ENCODE results near the gene KIF14.
"Not testable (repeated sequence)": the region's sequence is repeated elsewhere in the genome, so short reads cannot be mapped to it uniquely, and the experiment has no call there.

DNA sequence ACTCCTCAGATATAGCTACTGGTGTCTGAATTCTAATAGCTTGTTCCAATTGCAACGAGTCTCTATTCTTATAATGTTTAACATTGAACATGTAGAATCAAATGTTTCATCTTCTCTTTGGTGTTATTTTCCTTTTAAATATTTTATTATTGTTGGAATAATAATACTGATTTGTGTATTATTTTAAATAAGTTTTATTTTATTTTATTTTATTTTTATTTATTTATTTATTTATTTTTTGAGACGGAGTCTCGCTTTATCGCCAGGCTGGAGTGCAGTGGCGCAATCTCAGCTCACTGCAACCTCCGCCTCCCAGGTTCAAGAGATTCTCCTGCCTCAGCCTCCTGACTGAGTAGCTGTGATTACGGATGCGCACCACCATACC lies 10.0 kb upstream of the KIF14 start:
- TF ChIP-seq, protein P1, sequence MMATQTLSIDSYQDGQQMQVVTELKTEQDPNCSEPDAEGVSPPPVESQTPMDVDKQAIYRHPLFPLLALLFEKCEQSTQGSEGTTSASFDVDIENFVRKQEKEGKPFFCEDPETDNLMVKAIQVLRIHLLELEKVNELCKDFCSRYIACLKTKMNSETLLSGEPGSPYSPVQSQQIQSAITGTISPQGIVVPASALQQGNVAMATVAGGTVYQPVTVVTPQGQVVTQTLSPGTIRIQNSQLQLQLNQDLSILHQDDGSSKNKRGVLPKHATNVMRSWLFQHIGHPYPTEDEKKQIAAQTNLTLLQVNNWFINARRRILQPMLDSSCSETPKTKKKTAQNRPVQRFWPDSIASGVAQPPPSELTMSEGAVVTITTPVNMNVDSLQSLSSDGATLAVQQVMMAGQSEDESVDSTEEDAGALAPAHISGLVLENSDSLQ (IDR thresholded peaks at IDR 0.05), result not testable (repeated sequence)
- TF ChIP-seq ARNT (IDR thresholded peaks at IDR 0.05); BHLHE40 (IDR thresholded peaks at IDR 0.05; ENCODE audit: borderline replicate concordance); SUZ12 (IDR thresholded peaks at IDR 0.05); L3MBTL2 (conservative IDR thresholded peaks at IDR 0.05); SP1 (IDR thresholded peaks at IDR 0.05); HDGF (IDR thresholded peaks at IDR 0.05; ENCODE audit: borderline replicate concordance); ZNF384 (IDR thresholded peaks at IDR 0.05); TARDBP (IDR thresholded peaks at IDR 0.05); LEF1 (IDR thresholded peaks at IDR 0.05; ENCODE audit: borderline replicate concordance); FOXA1 (IDR thresholded peaks at IDR 0.05); ELF4 (IDR thresholded peaks at IDR 0.05); FOXM1 (IDR thresholded peaks at IDR 0.05; ENCODE audit: borderline replicate concordance); FOXK2 (IDR thresholded peaks at IDR 0.05): not testable (repeated sequence)
